Measurements from ENCODE around the gene SPEF2.

- no peak for TF ChIP-seq TAF1 (CRISPR knock-in tag; IDR thresholded peaks at IDR 0.05)
- no peak for TF ChIP-seq NFYB (CRISPR knock-in tag; IDR thresholded peaks at IDR 0.05)
- TF ChIP-seq SP1 (IDR thresholded peaks at IDR 0.05): no peak
- TF ChIP-seq SP1 (CRISPR knock-in tag; IDR thresholded peaks at IDR 0.05): no peak
- no peak for TF ChIP-seq ZBTB33 (CRISPR knock-in tag; IDR thresholded peaks at IDR 0.05)
- TF ChIP-seq TCF7L2 (IDR thresholded peaks at IDR 0.05; ENCODE audit: low read depth, low read length): no peak
- no peak for TF ChIP-seq NFKB2 (CRISPR knock-in tag; IDR thresholded peaks at IDR 0.05; ENCODE audit: borderline replicate concordance)
- no peak for TF ChIP-seq CREB1 (IDR thresholded peaks at IDR 0.05)
- TF ChIP-seq CREB1 (CRISPR knock-in tag; IDR thresholded peaks at IDR 0.05): no peak
- TF ChIP-seq, protein P1, sequence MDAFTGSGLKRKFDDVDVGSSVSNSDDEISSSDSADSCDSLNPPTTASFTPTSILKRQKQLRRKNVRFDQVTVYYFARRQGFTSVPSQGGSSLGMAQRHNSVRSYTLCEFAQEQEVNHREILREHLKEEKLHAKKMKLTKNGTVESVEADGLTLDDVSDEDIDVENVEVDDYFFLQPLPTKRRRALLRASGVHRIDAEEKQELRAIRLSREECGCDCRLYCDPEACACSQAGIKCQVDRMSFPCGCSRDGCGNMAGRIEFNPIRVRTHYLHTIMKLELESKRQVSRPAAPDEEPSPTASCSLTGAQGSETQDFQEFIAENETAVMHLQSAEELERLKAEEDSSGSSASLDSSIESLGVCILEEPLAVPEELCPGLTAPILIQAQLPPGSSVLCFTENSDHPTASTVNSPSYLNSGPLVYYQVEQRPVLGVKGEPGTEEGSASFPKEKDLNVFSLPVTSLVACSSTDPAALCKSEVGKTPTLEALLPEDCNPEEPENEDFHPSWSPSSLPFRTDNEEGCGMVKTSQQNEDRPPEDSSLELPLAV (CRISPR knock-in tag; conservative IDR thresholded peaks at IDR 0.05; ENCODE audit: low read depth): no peak
These were observed 118.1 kb downstream of the SPEF2 start for GRCh38 chr5:35735718-35736117.
